H1 (cell line): Measurements from ENCODE around the gene GRIP1. TPM values are rescaled to one million over a fixed set of nuclear protein-coding genes. Genes with fewer than 3 reads are reported as not detected.
A peak's percentile ranks its signal among the peaks of the same experiment; 100 is the strongest.

Experiments used
- CTCF ChIA-PET: fragments of 300-600 bp; sonication (Branson Sonifier 250); formaldehyde crosslinking; loops from one replicate; lab custom pipeline; 2021; ENCODE audit not compliant: partially characterized antibody; lab: Charles Lee
- POLR2A ChIA-PET: fragments of 300-600 bp; sonication (Branson Sonifier 250); formaldehyde crosslinking; loops from one replicate; lab custom pipeline; 2021; ENCODE audit warnings: inconsistent platforms; ENCODE audit not compliant: partially characterized antibody; lab: Charles Lee
- DNase-seq, 2 experiments: peaks; one replicate each; pipeline versions ENCODE4 v3.0.0 to v3.0.0-alpha.2; 2010 to 2022; ENCODE audit warnings: low spot score in 2 of 2, low read depth in 1 of 2, mixed read lengths in 1 of 2
- FAIRE-seq: peaks from 2 replicates; lab custom pipeline; 2011; peaks lifted over from hg19 to GRCh38; lab: Jason Lieb, UNC
- H2AFZ ChIP-seq: 2 replicates; pipeline ENCODE4 v1.8.1; 2012; ENCODE audit warnings: low read length, inconsistent platforms
- H2AK5ac ChIP-seq: 2 replicates; pipeline ENCODE4 v1.6.1; 2013; ENCODE audit warnings: low read depth, low read length
- H2BK120ac ChIP-seq: replicated peaks from 2 replicates; pipeline ENCODE3; 2013; ENCODE audit warnings: low read depth, low read length, inconsistent platforms
- H2BK12ac ChIP-seq: 2 replicates; pipeline ENCODE4 v1.6.1; 2013; ENCODE audit warnings: low read depth, low read length
- H2BK15ac ChIP-seq: 2 replicates; pipeline ENCODE4 v1.6.1; 2013; ENCODE audit warnings: low read length
- H2BK20ac ChIP-seq: 2 replicates; pipeline ENCODE4 v1.6.1; 2013; ENCODE audit warnings: low read length
- H2BK5ac ChIP-seq: 2 replicates; pipeline ENCODE4 v1.6.1; 2013; ENCODE audit warnings: low read depth, low read length
- H3K14ac ChIP-seq: 2 replicates; pipeline ENCODE4 v1.6.1; 2013; ENCODE audit warnings: inconsistent platforms; ENCODE audit not compliant: insufficient read length
- H3K18ac ChIP-seq: 2 replicates; pipeline ENCODE4 v1.6.1; 2013; ENCODE audit warnings: low read length; ENCODE audit errors: extremely low read depth
- H3K23ac ChIP-seq: 2 replicates; pipeline ENCODE4 v1.6.1; 2013; ENCODE audit warnings: inconsistent platforms; ENCODE audit not compliant: insufficient read length
- H3K23me2 ChIP-seq: 2 replicates; pipeline ENCODE4 v1.6.1; 2013; ENCODE audit warnings: low read depth, low read length
- H3K27ac ChIP-seq: 2 replicates; pipeline ENCODE4 v1.6.1; 2011; ENCODE audit warnings: low read depth, low read length, inconsistent platforms
- H3K27me3 ChIP-seq, 4 experiments: replicated peaks in 1 of 4; 1 replicate in 1 of 4; 2 replicates in 3 of 4; pipeline versions ENCODE4 v1.6.1 to v1.8.1; 2011 to 2013; ENCODE audit warnings: low read length in 3 of 4, mild to moderate bottlenecking in 3 of 4, inconsistent platforms in 2 of 4, mixed read lengths in 2 of 4, moderate library complexity in 1 of 4; ENCODE audit not compliant: control insufficient read depth in 3 of 4, insufficient read depth in 3 of 4; ENCODE audit errors: extremely low read depth in 1 of 4
- H3K36me3 ChIP-seq, 4 experiments: 2 replicates each; pipeline versions ENCODE4 v1.6.1 to v1.8.1; 2011 to 2013; ENCODE audit warnings: mild to moderate bottlenecking in 4 of 4, low read length in 3 of 4, moderate library complexity in 2 of 4, control low read depth in 1 of 4, inconsistent platforms in 1 of 4; ENCODE audit not compliant: insufficient read depth in 4 of 4, control insufficient read depth in 2 of 4
- H3K4ac ChIP-seq: replicated peaks from 2 replicates; pipeline ENCODE3; 2013; ENCODE audit warnings: low read length, low read depth, mixed read lengths, inconsistent platforms; ENCODE audit not compliant: insufficient read length
- H3K4me1 ChIP-seq, 4 experiments: replicated peaks in 1 of 4; 1 replicate in 1 of 4; 2 replicates in 3 of 4; pipeline versions ENCODE4 v1.6.1 to v1.8.1; 2011 to 2013; ENCODE audit warnings: low read length in 3 of 4, inconsistent platforms in 2 of 4, mixed read lengths in 1 of 4; ENCODE audit not compliant: insufficient read depth in 4 of 4, control insufficient read depth in 3 of 4
- H3K4me2 ChIP-seq, 2 experiments: 2 replicates each; pipeline versions ENCODE4 v1.6.1 to v1.8.1; 2011 to 2013; ENCODE audit warnings: low read depth in 2 of 2, low read length in 2 of 2, control low read depth in 1 of 2, inconsistent platforms in 1 of 2, mild to moderate bottlenecking in 1 of 2; ENCODE audit not compliant: insufficient read depth in 1 of 2
- H3K4me3 ChIP-seq, 4 experiments: fragments of 200-600, 300-600 bp in 1 of 4; sonication (generic), shearing (Covaris generic), sonication (Bioruptor Twin) in 1 of 4; 2 replicates each; pipeline versions ENCODE4 v1.5.1 to v1.8.1; 2011 to 2016; ENCODE audit warnings: low read length in 4 of 4, low read depth in 3 of 4, control low read depth in 2 of 4, inconsistent platforms in 2 of 4, mild to moderate bottlenecking in 2 of 4, mixed read lengths in 1 of 4, moderate library complexity in 1 of 4; ENCODE audit not compliant: insufficient read depth in 2 of 4; ENCODE audit errors: extremely low read depth in 1 of 4
- H3K56ac ChIP-seq: replicated peaks from 2 replicates; pipeline ENCODE3; 2013; ENCODE audit warnings: low read depth, mild to moderate bottlenecking, mixed read lengths, low read length, inconsistent platforms; ENCODE audit not compliant: insufficient read length
- H3K79me1 ChIP-seq: 2 replicates; pipeline ENCODE4 v1.6.1; 2013; ENCODE audit warnings: low read depth, low read length, control low read depth
- H3K79me2 ChIP-seq, 2 experiments: 2 replicates each; pipeline versions ENCODE4 v1.6.1 to v1.8.1; 2012 to 2013; ENCODE audit warnings: low read length in 2 of 2, mild to moderate bottlenecking in 2 of 2, inconsistent platforms in 1 of 2; ENCODE audit not compliant: insufficient read depth in 2 of 2, control insufficient read depth in 1 of 2
- H3K9ac ChIP-seq, 4 experiments: replicated peaks in 1 of 4; 1 replicate in 1 of 4; 2 replicates in 3 of 4; pipeline versions ENCODE4 v1.6.1 to v1.8.1; 2011 to 2013; ENCODE audit warnings: low read depth in 3 of 4, low read length in 3 of 4, control low read depth in 2 of 4, mild to moderate bottlenecking in 2 of 4, moderate library complexity in 2 of 4, inconsistent platforms in 1 of 4; ENCODE audit errors: extremely low read depth in 1 of 4
- H3K9me3 ChIP-seq, 2 experiments: 2 replicates each; pipeline versions ENCODE4 v1.6.1 to v1.8.1; 2012 to 2013; ENCODE audit warnings: mild to moderate bottlenecking in 2 of 2, moderate library complexity in 2 of 2, control low read depth in 1 of 2, inconsistent platforms in 1 of 2, low read depth in 1 of 2, low read length in 1 of 2, mixed read lengths in 1 of 2; ENCODE audit not compliant: insufficient read depth in 2 of 2
- H4K20me1 ChIP-seq, 2 experiments: replicated peaks in 1 of 2; 2 replicates each; pipeline versions ENCODE3 to v1.8.1; 2011 to 2013; ENCODE audit warnings: inconsistent platforms in 2 of 2, low read length in 2 of 2, mild to moderate bottlenecking in 1 of 2; ENCODE audit not compliant: insufficient read depth in 2 of 2, control insufficient read depth in 1 of 2
- H4K5ac ChIP-seq: 2 replicates; pipeline ENCODE4 v1.6.1; 2013; ENCODE audit warnings: low read length, low read depth, mixed read lengths, inconsistent platforms; ENCODE audit not compliant: insufficient read length
- H4K8ac ChIP-seq: 2 replicates; pipeline ENCODE4 v1.8.0; 2013; ENCODE audit warnings: mild to moderate bottlenecking, moderate library complexity, low read length, inconsistent platforms; ENCODE audit not compliant: insufficient read depth; ENCODE audit errors: extremely low read depth
- H4K91ac ChIP-seq: replicated peaks from 2 replicates; pipeline ENCODE3; 2013; ENCODE audit warnings: low read length, mixed read lengths, inconsistent platforms; ENCODE audit not compliant: insufficient read length
- CHD2 ChIP-seq: IDR thresholded peaks from 2 replicates; pipeline ENCODE4 v1.6.1; 2012; ENCODE audit warnings: low read length, improper control_type of control experiment
- CTBP2 ChIP-seq: IDR thresholded peaks from 2 replicates; pipeline ENCODE4 v1.7.0; 2011; ENCODE audit warnings: borderline replicate concordance, mild to moderate bottlenecking, moderate library complexity, mixed read lengths, low read length; ENCODE audit not compliant: insufficient read depth, insufficient read length
- EGR1 ChIP-seq: IDR thresholded peaks from 2 replicates; pipeline ENCODE4 v1.6.1; 2011; ENCODE audit warnings: low read depth, low read length, borderline replicate concordance
- GTF2F1 ChIP-seq: IDR thresholded peaks from 2 replicates; pipeline ENCODE4 v1.6.1; 2012; ENCODE audit warnings: low read depth, low read length, improper control_type of control experiment, borderline replicate concordance
- NANOG ChIP-seq: IDR thresholded peaks from 2 replicates; pipeline ENCODE4 v1.6.1; 2011; ENCODE audit warnings: low read length, low read depth, mild to moderate bottlenecking, inconsistent platforms; ENCODE audit not compliant: insufficient read depth, poor library complexity, severe bottlenecking
- RFX5 ChIP-seq: IDR thresholded peaks from 2 replicates; pipeline ENCODE4 v1.6.1; 2011; ENCODE audit warnings: low read depth, low read length, improper control_type of control experiment, borderline replicate concordance
- RNF2 ChIP-seq: fragments of 200-900, 300-1000 bp; sonication (generic); IDR thresholded peaks from 2 replicates; pipeline ENCODE4 v1.7.1; 2016; ENCODE audit warnings: borderline replicate concordance, low read depth, mild to moderate bottlenecking, antibody characterized with exemption, low read length; ENCODE audit not compliant: poor library complexity, severe bottlenecking; ENCODE audit errors: missing control alignments
- SP4 ChIP-seq: IDR thresholded peaks from 2 replicates; pipeline ENCODE4 v1.6.1; 2012; ENCODE audit warnings: low read length, inconsistent platforms
- TEAD4 ChIP-seq: IDR thresholded peaks from 2 replicates; pipeline ENCODE4 v1.6.1; 2012; ENCODE audit warnings: low read depth, low read length, inconsistent platforms, mixed read lengths
- WGBS, 2 experiments: shearing (Covaris generic) in 1 of 2; methylation state at CpG; one replicate each; pipeline versions ENCODE4 v1.1.6 to v1.1.7; 2013 to 2015; ENCODE audit warnings: low lambda C conversion rate in 2 of 2, mixed read lengths in 2 of 2, inconsistent platforms in 1 of 2, low coverage in 1 of 2, missing lambda C conversion rate in 1 of 2; ENCODE audit not compliant: insufficient replicate concordance in 2 of 2, insufficient coverage in 1 of 2, insufficient read length in 1 of 2; ENCODE audit errors: extremely low coverage in 1 of 2, missing lambda C conversion rate in 1 of 2; 5-methylcytosine and 5-hydroxymethylcytosine counted together
- polyA plus RNA-seq, 7 experiments: library from polyadenylated mRNA; depleted of rRNA in 3 of 7; stranded (reverse) in 5 of 7; unstranded in 2 of 7; fragments of >200 nt in 5 of 7; fragments of 200-250 nt in 2 of 7; gene quantifications; 1 replicate in 5 of 7; 2 replicates in 1 of 7; 4 replicates in 1 of 7; pipeline versions ENCODE4 v1.2.1 to v1.2.3, GENCODE V29; 2011 to 2013; ENCODE audit warnings: missing spikeins in 2 of 7, mixed read lengths in 2 of 7
- total RNA-seq: library from RNA; stranded (reverse); fragmentation: NEBNext Ultra II Directional; extraction: Animal tissue kit (Norgen Biotek cat#: 25700); gene quantifications from 2 replicates; pipeline ENCODE4 v1.2.1, GENCODE V29; 2021
- TF ChIP-seq, protein P1 (sequence below): IDR thresholded peaks from 2 replicates; pipeline ENCODE4 v1.6.1; 2011; ENCODE audit warnings: low read length, improper control_type of control experiment

The GRIP1 gene
- total and polyA plus RNA-seq, 2 of the 8 experiments (the other 6 are each of a cell fraction or from before 2014, with no cell fraction given) = 4.5 to 27.3 TPM

DNA sequence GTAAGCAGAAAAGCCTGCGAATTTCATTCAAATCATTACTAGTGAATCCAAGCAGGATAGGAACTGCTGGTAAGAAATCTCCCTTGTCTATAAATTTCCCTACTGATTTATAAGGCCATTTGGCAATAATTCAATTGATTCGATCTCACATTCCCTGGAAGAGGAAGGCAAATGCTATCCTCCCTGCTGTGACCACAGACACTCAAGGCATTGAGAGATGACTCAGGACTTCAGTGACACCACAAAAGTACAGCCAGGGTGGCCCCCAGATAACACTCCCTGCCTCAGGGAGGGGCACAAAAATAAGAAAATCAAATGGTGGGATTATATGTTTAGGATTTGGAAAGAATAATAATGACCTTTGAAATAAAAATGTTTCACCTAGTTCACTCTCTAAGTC lies 162.7 kb downstream of the GRIP1 start:
- no peak overlapping the region for H3K4ac ChIP-seq
- no peak overlapping the region for H3K23ac ChIP-seq
- peaks cover 0 to 1% (median 0%) of the 10 kb centered on the region in 4 experiments; a peak in 1 of 7 replicates for H3K27me3 ChIP-seq
- no peak overlapping the region for H2BK5ac ChIP-seq
- WGBS, 2 experiments = 82% methylated on average over 2 of the region's 2 CpGs; no CpG with 5 or more reads in 1 of the 2 experiments
- H4K91ac ChIP-seq = no peak overlapping the region
- no peaks in the 10 kb centered on the region for H3K79me1 ChIP-seq
- H3K9me3 ChIP-seq = peaks cover 6 to 8% of the 10 kb centered on the region in 2 experiments; a peak in 2 of 4 replicates
- no peak for DNase-seq
- H3K23me2 ChIP-seq = no peaks in the 10 kb centered on the region
- H3K4me1 ChIP-seq = peaks cover 0 to 6% (median 0%) of the 10 kb centered on the region in 4 experiments; a peak in 1 of 7 replicates
- H2AK5ac ChIP-seq = no peak overlapping the region
- no peak overlapping the region for H3K4me2 ChIP-seq
- no peaks in the 10 kb centered on the region for H4K20me1 ChIP-seq
- H3K56ac ChIP-seq = no peak overlapping the region
- no peak overlapping the region for H4K8ac ChIP-seq
- no peak for FAIRE-seq
- no peak overlapping the region for H3K27ac ChIP-seq
- peaks cover 0 to 5% (median 0%) of the 10 kb centered on the region in 4 experiments; a peak in 1 of 8 replicates for H3K36me3 ChIP-seq
- no peak overlapping the region for H2BK120ac ChIP-seq
- TF ChIP-seq EGR1 (no peak), RFX5 (no peak), NANOG (no peak), CTBP2 (no peak), RNF2 (no peak), CHD2 (no peak), GTF2F1 (no peak), SP4 (no peak), TEAD4 (no peak)
- TF ChIP-seq, protein P1, sequence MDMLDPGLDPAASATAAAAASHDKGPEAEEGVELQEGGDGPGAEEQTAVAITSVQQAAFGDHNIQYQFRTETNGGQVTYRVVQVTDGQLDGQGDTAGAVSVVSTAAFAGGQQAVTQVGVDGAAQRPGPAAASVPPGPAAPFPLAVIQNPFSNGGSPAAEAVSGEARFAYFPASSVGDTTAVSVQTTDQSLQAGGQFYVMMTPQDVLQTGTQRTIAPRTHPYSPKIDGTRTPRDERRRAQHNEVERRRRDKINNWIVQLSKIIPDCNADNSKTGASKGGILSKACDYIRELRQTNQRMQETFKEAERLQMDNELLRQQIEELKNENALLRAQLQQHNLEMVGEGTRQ = no peak
- H2BK12ac ChIP-seq = no peak overlapping the region
- H3K79me2 ChIP-seq = no peaks in the 10 kb centered on the region
- H2AFZ ChIP-seq = no peak overlapping the region
- no peak overlapping the region for H3K4me3 ChIP-seq
- H2BK15ac ChIP-seq = no peak overlapping the region
- no peak overlapping the region for H2BK20ac ChIP-seq
- H3K14ac ChIP-seq = no peak overlapping the region
- ChIA-PET POLR2A (no interaction called here), CTCF (no interaction called here)
- H3K18ac ChIP-seq = no peak overlapping the region
- H4K5ac ChIP-seq = no peak overlapping the region
- H3K9ac ChIP-seq = 0 out of 7 replicates have a peak overlapping the region, but pooled peaks of 1 of the 4 experiments have one; percentile 2
